ENCODE measurements around the gene DUSP10.

DNA sequence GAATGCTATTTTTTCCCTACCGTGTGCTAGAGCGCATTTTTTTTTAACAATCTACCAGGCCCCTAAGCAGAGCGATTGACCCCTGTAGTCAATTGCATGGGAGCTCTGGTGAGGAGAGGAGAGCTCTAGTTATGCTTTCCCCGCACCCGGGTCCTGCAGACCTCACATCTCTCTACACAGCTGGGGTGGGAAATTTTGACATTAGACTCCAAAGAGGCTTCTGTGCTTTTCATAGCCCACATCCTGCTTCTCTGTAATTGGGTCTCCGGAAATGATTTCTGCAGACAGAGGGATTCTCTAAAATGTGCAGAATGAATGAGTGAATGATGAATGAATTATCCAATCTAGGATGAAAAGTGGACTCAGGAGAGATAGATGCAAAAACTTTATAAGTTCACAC lies 41.5 kb upstream of the DUSP10 start:
- no peak for TF ChIP-seq PLRG1 (conservative IDR thresholded peaks at IDR 0.05)
- no peak for TF ChIP-seq CTCF (CRISPR knock-in tag; IDR thresholded peaks at IDR 0.05)
- no peak for TF ChIP-seq SIN3A (IDR thresholded peaks at IDR 0.05; ENCODE audit: borderline replicate concordance, low read depth, low read length)
- no peak for TF ChIP-seq TAF1 (CRISPR knock-in tag; IDR thresholded peaks at IDR 0.05)
- TF ChIP-seq ZNF282 (IDR thresholded peaks at IDR 0.05; ENCODE audit: partially characterized antibody), result no peak
- no peak for TF ChIP-seq POLR2AphosphoS2 (IDR thresholded peaks at IDR 0.05; ENCODE audit: low read depth, low read length)
- no peak for TF ChIP-seq CBX2 (IDR thresholded peaks at IDR 0.05; ENCODE audit: low read depth, low read length)
- no peak for TF ChIP-seq CBX2 (CRISPR knock-in tag; IDR thresholded peaks at IDR 0.05; ENCODE audit: low read depth)
- no peak for TF ChIP-seq MAX (IDR thresholded peaks at IDR 0.05)
- TF ChIP-seq FOSL1 (CRISPR knock-in tag; IDR thresholded peaks at IDR 0.05; ENCODE audit: borderline replicate concordance), result no peak
- no peak for TF ChIP-seq EP300 (IDR thresholded peaks at IDR 0.05; ENCODE audit: low read depth in 2 of 2, low read length in 2 of 2)
- TF ChIP-seq EP300 (CRISPR knock-in tag; IDR thresholded peaks at IDR 0.05; ENCODE audit: borderline replicate concordance), result no peak
- no peak for TF ChIP-seq ZFX (CRISPR knock-in tag; IDR thresholded peaks at IDR 0.05; ENCODE audit: low read depth)
- no peak for TF ChIP-seq RFXAP (CRISPR knock-in tag; IDR thresholded peaks at IDR 0.05; ENCODE audit: borderline replicate concordance)
